Nephron progenitor cell (in vitro differentiated cells): Measurements from ENCODE around the gene APBB1IP.
"Not testable (repeated sequence)": the region's sequence is repeated elsewhere in the genome, so short reads cannot be mapped to it uniquely, and the experiment has no call there.

Experiments
- DNase-seq: peaks from one replicate; pipeline ENCODE4 v3.0.0; 2021
- H3K27ac Mint-ChIP-seq: 2 replicates; pipeline ENCODE4 v1.8.0; 2021; ENCODE audit warnings: mild to moderate bottlenecking, moderate library complexity, mixed read lengths
- H3K27me3 Mint-ChIP-seq: 2 replicates; pipeline ENCODE4 v1.8.0; 2021; ENCODE audit warnings: mild to moderate bottlenecking, low read depth, mixed read lengths; ENCODE audit not compliant: poor library complexity
- H3K36me3 Mint-ChIP-seq: 2 replicates; pipeline ENCODE4 v1.8.0; 2021; ENCODE audit warnings: low read depth, mixed read lengths
- H3K4me1 Mint-ChIP-seq: 2 replicates; pipeline ENCODE4 v1.8.0; 2021; ENCODE audit warnings: mixed read lengths
- H3K4me3 Mint-ChIP-seq: 2 replicates; pipeline ENCODE4 v1.8.0; 2021; ENCODE audit warnings: mild to moderate bottlenecking, moderate library complexity, mixed read lengths
- H3K9me3 Mint-ChIP-seq: 2 replicates; pipeline ENCODE4 v1.8.0; 2021; ENCODE audit warnings: mild to moderate bottlenecking, moderate library complexity, mixed read lengths
- CTCF ChIP-seq: fragments of 200-600 bp; sonication (generic); IDR thresholded peaks from 2 replicates; pipeline ENCODE4 v1.5.0; 2021; ENCODE audit warnings: antibody characterized with exemption

APBB1IP gene

GRCh38 chr10:26586211-26586610, 148.1 kb downstream of the APBB1IP start:
- no peaks in the 10 kb centered on the region for H3K4me1 Mint-ChIP-seq
- no peaks in the 10 kb centered on the region for H3K36me3 Mint-ChIP-seq
- no peaks in the 10 kb centered on the region for H3K9me3 Mint-ChIP-seq

GRCh38 chr10:26588611-26589010, 150.5 kb downstream of the APBB1IP start:
- no peaks in the 10 kb centered on the region for H3K9me3 Mint-ChIP-seq

More at GRCh38 chr10:26586211-26586610, 148.1 kb downstream of the APBB1IP start:
- Mint-ChIP-seq H3K4me3 (no peak overlapping the region), H3K27me3 (peaks cover 18% of the 10 kb centered on the region), H3K27ac (no peak overlapping the region)
- TF ChIP-seq CTCF, result no peak
- no peak for DNase-seq

GRCh38 chr10:26589813-26590212, 151.7 kb downstream of the APBB1IP start:
- H3K9me3 Mint-ChIP-seq, H3K36me3 Mint-ChIP-seq, H3K27ac Mint-ChIP-seq, H3K4me1 Mint-ChIP-seq, H3K4me3 Mint-ChIP-seq, DNase-seq: not testable (repeated sequence)
- peaks cover 22% of the 10 kb centered on the region for H3K27me3 Mint-ChIP-seq

More at GRCh38 chr10:26588611-26589010, 150.5 kb downstream of the APBB1IP start:
- Mint-ChIP-seq H3K27me3 (peaks cover 22% of the 10 kb centered on the region), H3K27ac (no peak overlapping the region), H3K4me3 (no peak overlapping the region), H3K4me1 (no peaks in the 10 kb centered on the region), H3K36me3 (no peaks in the 10 kb centered on the region)
- DNase-seq, result no peak
- no peak for TF ChIP-seq CTCF

- no peak for DNase-seq
- H3K4me3 Mint-ChIP-seq, result no peak overlapping the region
- TF ChIP-seq CTCF, result no peak
- no peak overlapping the region for H3K27ac Mint-ChIP-seq
- no peaks in the 10 kb centered on the region for H3K4me1 Mint-ChIP-seq
- no peaks in the 10 kb centered on the region for H3K9me3 Mint-ChIP-seq
- H3K27me3 Mint-ChIP-seq, result peaks cover 26% of the 10 kb centered on the region
- H3K36me3 Mint-ChIP-seq, result no peaks in the 10 kb centered on the region
Measured at GRCh38 chr10:26593896-26594295, 155.8 kb downstream of the APBB1IP start.

GRCh38 chr10:26603283-26603682, 165.1 kb downstream of the APBB1IP start:
- not testable (repeated sequence) for DNase-seq, H3K27ac Mint-ChIP-seq, H3K4me3 Mint-ChIP-seq, H3K27me3 Mint-ChIP-seq, H3K4me1 Mint-ChIP-seq, H3K36me3 Mint-ChIP-seq, H3K9me3 Mint-ChIP-seq

- not testable (repeated sequence) for H3K27me3 Mint-ChIP-seq, H3K27ac Mint-ChIP-seq, H3K36me3 Mint-ChIP-seq, H3K4me1 Mint-ChIP-seq, DNase-seq, H3K9me3 Mint-ChIP-seq, H3K4me3 Mint-ChIP-seq
Measured at GRCh38 chr10:26604320-26605093, 166.4 kb downstream of the APBB1IP start.

GRCh38 chr10:26606389-26606877, 168.3 kb downstream of the APBB1IP start:
- H3K27ac Mint-ChIP-seq, H3K9me3 Mint-ChIP-seq, H3K4me1 Mint-ChIP-seq, H3K36me3 Mint-ChIP-seq, H3K4me3 Mint-ChIP-seq, H3K27me3 Mint-ChIP-seq, DNase-seq: not testable (repeated sequence)
- peak; percentile 56 for TF ChIP-seq CTCF
